NCI-H226 (cell line): ENCODE results near the gene TMSB10.

Source experiments
- DNase-seq: peaks from one replicate; pipeline ENCODE4 v3.0.0-alpha.2; 2015

TMSB10 gene

GRCh38 chr2:84880645-84881521 lies 24.6 kb upstream of the TMSB10 start, which contains the start of gene TRABD2A:
TRABD2A (minus strand) TSS chr2:84881084; CDS start chr2:84881039, 45 bp downstream.
- no peak for DNase-seq

- DNase-seq, result peak; percentile 65
Measured at GRCh38 chr2:84881581-84882413, 23.7 kb upstream of the TMSB10 start.

DNA sequence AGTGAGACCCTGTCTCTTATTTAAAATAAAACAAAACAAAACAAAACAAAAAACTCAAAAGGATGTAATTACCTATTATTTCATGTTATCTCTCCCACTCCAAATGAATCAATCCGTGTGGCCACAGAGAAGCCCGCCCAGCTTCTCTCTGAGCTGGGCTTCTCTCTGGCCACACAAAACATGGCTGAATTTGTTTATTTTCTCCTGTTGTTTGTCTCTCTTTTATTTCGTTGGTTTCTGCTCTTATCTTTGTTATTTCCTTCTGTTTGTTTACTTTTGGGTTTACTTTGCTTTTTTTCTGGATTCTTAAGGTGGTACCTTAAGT lies 23.1 kb upstream of the TMSB10 start:
- no peak for DNase-seq

DNA sequence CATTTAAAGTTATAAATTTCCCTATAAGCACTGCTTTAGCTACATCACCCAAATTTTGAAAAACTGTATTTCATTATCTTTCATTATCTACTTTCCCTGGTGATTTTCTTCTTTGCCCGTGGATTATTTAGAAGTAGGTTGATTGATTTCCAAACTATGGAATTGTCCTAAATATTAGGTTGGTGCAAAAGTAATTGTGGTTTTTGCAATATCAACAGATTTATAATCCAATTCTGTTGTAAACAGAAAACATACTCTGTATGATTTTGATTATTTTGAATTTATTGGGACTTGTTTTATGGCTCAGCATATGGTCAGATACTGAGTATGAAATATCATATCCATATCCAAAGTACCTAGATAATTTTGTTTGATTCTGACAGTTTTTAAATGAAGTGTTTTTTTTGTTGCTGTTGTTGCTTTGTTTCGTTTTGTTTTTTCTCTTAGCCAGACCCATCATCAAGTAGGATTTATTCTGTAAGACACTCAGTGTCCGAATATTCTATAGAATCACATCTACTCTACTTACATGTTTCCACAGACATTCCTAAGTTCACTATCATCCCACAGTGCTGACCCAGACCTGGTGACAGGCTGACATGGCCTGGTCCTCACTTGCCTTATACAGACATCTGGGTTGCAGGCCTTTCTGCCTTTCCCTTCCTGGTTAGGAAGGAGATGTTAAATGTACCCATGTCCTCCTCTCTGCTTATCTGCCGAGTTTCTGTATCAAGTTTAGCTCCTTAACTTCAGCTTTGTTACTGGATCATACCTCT lies 22.5 kb upstream of the TMSB10 start:
- no peak for DNase-seq

GRCh38 chr2:84884449-84884848 lies 21.0 kb upstream of the TMSB10 start:
- no peak for DNase-seq

- DNase-seq, result no peak
Measured at GRCh38 chr2:84885111-84885510, 20.3 kb upstream of the TMSB10 start.

- DNase-seq, result no peak
Measured at GRCh38 chr2:84886791-84887190, 18.7 kb upstream of the TMSB10 start.

- DNase-seq, result peak; percentile 66
Measured at GRCh38 chr2:84888401-84889276, 16.8 kb upstream of the TMSB10 start.

GRCh38 chr2:84889332-84889731 lies 16.1 kb upstream of the TMSB10 start:
- DNase-seq, result no peak

- no peak for DNase-seq
Measured at GRCh38 chr2:84891355-84892010, 14.0 kb upstream of the TMSB10 start.

DNA sequence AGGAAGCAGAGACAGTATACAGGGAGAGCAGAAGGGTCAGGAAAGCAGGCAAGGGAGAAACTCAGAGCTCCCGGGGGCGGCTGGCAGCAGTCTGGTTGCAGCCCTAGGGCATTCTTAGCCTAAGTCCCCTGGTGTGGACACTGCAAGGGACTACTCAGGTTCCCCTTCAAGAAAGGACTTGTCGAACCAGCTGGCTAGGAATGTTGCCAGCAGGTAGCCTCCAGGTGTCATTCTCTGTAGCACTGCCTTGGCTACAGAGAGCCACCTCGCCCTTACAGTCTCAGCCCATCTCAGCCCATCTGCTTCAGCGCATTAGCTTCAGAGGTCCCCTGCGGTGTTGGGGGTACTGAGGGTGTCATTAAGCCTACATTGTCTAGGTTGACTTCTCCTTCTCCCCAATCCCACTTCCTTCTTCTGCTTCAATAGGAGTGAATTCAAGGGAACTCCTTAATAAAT lies 11.3 kb upstream of the TMSB10 start:
- no peak for DNase-seq

DNA sequence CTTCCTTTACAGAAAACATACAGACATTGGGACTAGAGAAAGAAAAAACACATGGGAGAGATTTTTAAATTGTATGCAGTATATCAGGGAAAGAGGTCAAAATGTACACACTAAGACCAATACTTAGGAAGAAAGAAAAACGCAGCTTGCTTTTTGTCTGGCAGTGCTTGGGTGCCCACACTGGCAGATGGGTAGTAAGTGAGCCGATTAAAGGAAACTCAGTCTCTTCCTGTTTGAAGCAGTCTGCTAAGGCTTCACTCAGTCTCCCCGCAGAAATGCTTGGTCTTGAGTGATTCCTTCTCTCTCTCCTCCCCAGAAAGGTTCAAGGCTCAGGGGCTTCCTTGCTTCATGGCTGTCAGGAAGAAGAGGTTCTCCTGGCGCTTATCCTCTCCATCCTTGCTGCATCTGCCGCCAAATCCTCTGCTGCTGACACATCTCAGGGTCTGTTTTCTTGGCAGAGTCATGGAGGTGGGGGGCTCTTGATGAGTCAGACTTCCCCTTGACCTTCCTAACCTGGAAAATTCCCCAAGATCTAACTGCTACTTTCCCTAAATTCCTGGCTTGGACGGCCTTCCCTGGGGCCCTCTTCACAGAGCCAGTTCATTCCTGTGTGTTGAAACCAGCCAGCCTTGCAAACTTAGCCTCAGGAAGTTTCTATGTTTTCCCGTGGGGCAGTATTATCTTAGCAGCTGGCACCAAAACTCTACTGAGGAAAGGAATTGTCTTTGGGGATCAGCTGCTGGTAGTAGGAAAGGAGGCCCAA lies 10.5 kb upstream of the TMSB10 start:
- peak; percentile 81 for DNase-seq

GRCh38 chr2:84896567-84896966 lies 8.9 kb upstream of the TMSB10 start:
- DNase-seq, result no peak

- peak; percentile 39 for DNase-seq
Measured at GRCh38 chr2:84897773-84898172, 7.7 kb upstream of the TMSB10 start.

DNA sequence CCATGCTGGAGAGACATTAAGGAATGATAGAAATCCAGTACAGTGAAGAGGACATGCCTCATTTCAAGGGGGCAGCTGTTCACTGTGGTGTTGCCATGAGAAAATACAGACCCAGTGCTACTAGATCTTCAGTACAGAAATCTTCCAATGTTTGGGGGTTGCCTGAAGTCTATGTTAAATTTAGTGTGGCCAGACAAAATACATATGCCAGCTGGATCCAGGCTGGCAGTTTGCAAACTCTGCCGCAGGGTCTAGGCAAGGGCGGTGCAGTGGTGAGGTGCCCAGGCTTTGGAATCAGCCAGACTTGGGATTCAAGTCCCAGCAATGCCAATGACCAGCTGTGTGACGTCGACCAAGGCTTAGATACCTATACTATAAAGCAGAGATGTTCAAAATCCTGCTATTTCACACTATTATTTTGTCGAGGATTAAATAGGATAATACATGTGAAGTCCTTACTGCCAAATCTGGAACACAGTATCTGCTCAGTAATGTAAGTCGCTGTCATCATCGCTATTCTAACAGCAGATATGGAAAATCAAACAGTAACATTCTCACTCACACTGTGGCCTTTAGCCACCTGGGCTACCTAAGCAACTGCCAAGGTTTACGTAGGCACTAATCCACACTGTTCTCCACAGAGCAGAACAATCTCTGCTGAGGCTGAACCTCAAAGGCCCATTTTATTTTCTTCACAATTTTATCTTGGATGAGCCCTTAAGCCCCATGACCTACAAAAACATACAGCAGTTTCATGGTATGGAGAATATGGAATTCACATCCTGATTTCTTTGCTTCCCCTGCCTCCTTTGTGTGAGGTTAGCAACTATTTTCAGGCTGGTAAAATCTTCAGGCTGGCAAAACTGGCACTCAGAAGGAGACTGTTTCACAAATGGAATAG lies 5.9 kb upstream of the TMSB10 start:
- no peak for DNase-seq

DNA sequence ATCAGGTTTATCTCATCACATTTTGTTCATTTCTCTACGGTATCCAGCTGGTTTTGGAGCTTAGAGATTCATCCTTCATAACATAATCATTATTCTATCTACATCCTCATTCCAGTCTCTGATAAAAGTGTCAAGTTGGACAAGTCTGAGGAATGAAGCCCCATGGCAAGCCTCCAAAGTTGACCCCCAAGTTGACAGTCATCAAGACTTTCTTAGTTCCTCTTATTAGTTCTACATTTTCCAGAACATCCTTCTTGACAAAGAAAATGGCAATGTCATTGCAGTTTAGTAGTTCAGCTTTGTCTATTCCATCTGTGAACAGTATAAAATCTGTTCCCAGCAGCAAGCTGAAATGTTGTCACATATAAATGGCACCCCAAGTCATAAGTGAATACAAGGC lies 4.5 kb upstream of the TMSB10 start:
- DNase-seq, result no peak

GRCh38 chr2:84901593-84902120 lies 3.8 kb upstream of the TMSB10 start:
- DNase-seq, result peak; percentile 36

DNA sequence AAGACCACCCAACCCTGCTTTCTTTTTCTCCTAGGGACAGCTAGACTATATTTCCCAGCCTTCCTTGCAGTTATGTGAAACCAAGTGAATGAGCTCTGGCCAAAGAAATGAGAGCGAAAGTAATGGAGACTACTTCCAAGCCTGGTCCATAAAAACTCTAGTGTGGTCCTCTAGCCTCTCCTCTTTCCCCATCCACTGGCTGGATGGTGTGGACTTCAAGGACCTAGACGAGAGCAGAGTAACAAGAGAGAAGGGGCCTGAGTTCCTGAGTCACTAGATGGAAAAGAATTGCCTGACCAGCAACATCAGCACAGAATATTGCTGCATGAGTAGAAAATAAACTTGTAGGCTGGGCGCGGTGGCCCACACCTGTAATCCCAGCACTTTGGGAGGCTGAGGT lies 2.9 kb upstream of the TMSB10 start:
- no peak for DNase-seq

GRCh38 chr2:84904151-84904550 lies 1.3 kb upstream of the TMSB10 start:
- no peak for DNase-seq
